ENCODE measurements around the gene DDX3X.

- TF ChIP-seq POLR2A (IDR thresholded peaks at IDR 0.05) (no peak), CTCF (IDR thresholded peaks at IDR 0.05) (no peak)
These were observed 57.6 kb downstream of the DDX3X start for GRCh38 chrX:41391606-41392005.
